Cardiac fibroblast (primary cell): ENCODE measurements around the gene EGFR.
A peak's percentile ranks its signal among the peaks of the same experiment; 100 is the strongest.

Source experiments
- DNase-seq, 2 donors: peaks; one replicate each; pipeline versions ENCODE4 v3.0.0 to v3.0.0-alpha.2; 2010; ENCODE audit warnings: low read depth in 2 of 2
- H3K4me3 ChIP-seq, 2 donors: replicated peaks in 1 of 2; 1 replicate in 1 of 2; 2 replicates in 1 of 2; pipeline ENCODE4 v1.5.1; 2011; ENCODE audit warnings: low read depth in 2 of 2, low read length in 2 of 2, mild to moderate bottlenecking in 2 of 2, moderate library complexity in 1 of 2
- CTCF ChIP-seq: IDR thresholded peaks from one replicate; pipeline ENCODE4 v1.5.1; 2011; ENCODE audit warnings: low read depth, mild to moderate bottlenecking, low read length, inconsistent platforms

Gene EGFR

GRCh38 chr7:55177068-55177530 lies 158.3 kb downstream of the EGFR start:
- no peak for TF ChIP-seq CTCF
- H3K4me3 ChIP-seq, result no peak overlapping the region
- peak in 1 of 2 donors; percentile 23 for DNase-seq

- no peak for TF ChIP-seq CTCF
- H3K4me3 ChIP-seq, result no peak overlapping the region
- peak in 1 of 2 donors; percentile 46 for DNase-seq
Measured at GRCh38 chr7:55177589-55178261, 158.9 kb downstream of the EGFR start.

- no peak overlapping the region for H3K4me3 ChIP-seq
- TF ChIP-seq CTCF, result no peak
- no peak for DNase-seq
Measured at GRCh38 chr7:55178292-55178862, 159.6 kb downstream of the EGFR start.

- TF ChIP-seq CTCF, result no peak
- H3K4me3 ChIP-seq, result no peak overlapping the region
- no peak for DNase-seq
Measured at GRCh38 chr7:55178863-55179773, 160.3 kb downstream of the EGFR start.

GRCh38 chr7:55179931-55180682 lies 161.3 kb downstream of the EGFR start:
- TF ChIP-seq CTCF, result no peak
- no peak overlapping the region for H3K4me3 ChIP-seq
- DNase-seq, result no peak

DNA sequence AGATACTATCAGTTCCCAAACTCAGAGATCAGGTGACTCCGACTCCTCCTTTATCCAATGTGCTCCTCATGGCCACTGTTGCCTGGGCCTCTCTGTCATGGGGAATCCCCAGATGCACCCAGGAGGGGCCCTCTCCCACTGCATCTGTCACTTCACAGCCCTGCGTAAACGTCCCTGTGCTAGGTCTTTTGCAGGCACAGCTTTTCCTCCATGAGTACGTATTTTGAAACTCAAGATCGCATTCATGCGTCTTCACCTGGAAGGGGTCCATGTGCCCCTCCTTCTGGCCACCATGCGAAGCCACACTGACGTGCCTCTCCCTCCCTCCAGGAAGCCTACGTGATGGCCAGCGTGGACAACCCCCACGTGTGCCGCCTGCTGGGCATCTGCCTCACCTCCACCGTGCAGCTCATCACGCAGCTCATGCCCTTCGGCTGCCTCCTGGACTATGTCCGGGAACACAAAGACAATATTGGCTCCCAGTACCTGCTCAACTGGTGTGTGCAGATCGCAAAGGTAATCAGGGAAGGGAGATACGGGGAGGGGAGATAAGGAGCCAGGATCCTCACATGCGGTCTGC lies 162.2 kb downstream of the EGFR start:
- DNase-seq, result no peak
- no peak overlapping the region for H3K4me3 ChIP-seq
- TF ChIP-seq CTCF, result no peak
